ENCODE data around the gene EMILIN2.

GRCh38 chr18:2906704-2907549, 60.1 kb downstream of the EMILIN2 start:
- peak; percentile 39; the same call in 1 of the 2 replicates for TF ChIP-seq CTCF (conservative IDR thresholded peaks at IDR 0.05; ENCODE audit: low read length)
- no peak for TF ChIP-seq EZH2phosphoT487 (IDR thresholded peaks at IDR 0.05; ENCODE audit: borderline replicate concordance)

Measured in Loucy (cell line).